Astrocyte (in vitro differentiated cells and primary cell): ENCODE measurements around the gene NCEH1.

ENCODE experiments used
- CTCF ChIP-seq: IDR thresholded peaks from 2 replicates; pipeline ENCODE4 v1.5.1; 2011; ENCODE audit warnings: low read depth, mild to moderate bottlenecking, inconsistent platforms, low read length, moderate library complexity; ENCODE audit not compliant: insufficient read depth
- EZH2 ChIP-seq: IDR thresholded peaks from 2 replicates; pipeline ENCODE4 v1.6.1; 2012; ENCODE audit warnings: mild to moderate bottlenecking, low read length, inconsistent platforms; ENCODE audit not compliant: insufficient read depth

GRCh38 chr3:172580680-172581401 lies 130.0 kb downstream of the NCEH1 start:
- TF ChIP-seq CTCF (no peak), EZH2 (no peak)
